NT2/D1 (cell line): ENCODE results near the gene LANCL1.

ENCODE experiments used
- SUZ12 ChIP-seq: IDR thresholded peaks from 2 replicates; pipeline ENCODE4 v1.6.1; 2011; ENCODE audit not compliant: insufficient read length, insufficient read depth; ENCODE audit errors: extremely low read depth
- YY1 ChIP-seq: IDR thresholded peaks from 2 replicates; pipeline ENCODE4 v1.6.1; 2011; ENCODE audit not compliant: insufficient read length, insufficient read depth
- ZNF274 ChIP-seq: IDR thresholded peaks from 2 replicates; pipeline ENCODE4 v1.6.1; 2011; ENCODE audit warnings: mild to moderate bottlenecking, low read depth, low read length

- TF ChIP-seq YY1 (no peak), SUZ12 (no peak), ZNF274 (no peak)
Observed at GRCh38 chr2:210481601-210482175, 5.1 kb upstream of the LANCL1 start.
